ENCODE results near the gene POC1A.
"Not testable (repeated sequence)": the region's sequence is repeated elsewhere in the genome, so short reads cannot be mapped to it uniquely, and the experiment has no call there.

Gene POC1A

DNA sequence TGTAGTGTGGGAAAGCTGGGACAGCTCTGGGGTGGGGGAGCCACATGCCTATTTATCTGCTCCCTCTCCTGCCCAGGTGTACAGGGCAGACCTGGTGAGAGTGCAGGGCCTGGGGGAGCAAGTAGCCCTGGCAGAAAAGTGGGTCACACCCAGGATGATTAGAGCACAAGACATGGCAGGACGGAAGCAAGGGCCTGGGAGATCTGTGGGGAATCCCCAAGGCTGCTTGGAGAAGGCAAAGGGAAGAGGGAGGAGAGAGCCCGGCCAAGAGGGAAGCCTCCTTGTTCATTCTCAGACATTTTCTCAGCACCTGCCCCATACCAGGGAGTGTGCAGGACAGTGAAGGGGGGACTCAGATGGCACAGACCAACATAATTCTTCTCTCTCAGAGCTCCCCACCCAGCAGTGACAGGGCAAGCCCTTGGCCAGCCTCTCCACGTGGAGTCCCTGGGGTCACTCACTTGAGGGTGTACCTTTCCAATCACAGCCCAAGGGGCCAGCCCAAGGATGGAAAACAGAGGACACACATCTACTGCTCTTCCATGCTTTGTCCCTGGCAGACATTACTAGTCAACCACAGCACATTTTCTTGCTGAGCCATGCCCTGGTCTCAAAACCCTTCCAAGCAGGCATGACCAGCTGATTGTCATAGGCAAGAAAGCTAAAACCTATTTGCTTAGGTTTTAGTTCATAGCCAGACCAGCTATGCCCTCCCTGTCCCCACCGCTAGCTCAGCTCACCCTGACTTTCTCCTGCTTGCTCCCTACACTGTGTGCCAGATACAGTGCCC is 92.9 kb downstream of the POC1A start:
- DNase-seq = no peak

GRCh38 chr3:52059781-52060180 is 94.4 kb downstream of the POC1A start:
- no peak for DNase-seq

DNA sequence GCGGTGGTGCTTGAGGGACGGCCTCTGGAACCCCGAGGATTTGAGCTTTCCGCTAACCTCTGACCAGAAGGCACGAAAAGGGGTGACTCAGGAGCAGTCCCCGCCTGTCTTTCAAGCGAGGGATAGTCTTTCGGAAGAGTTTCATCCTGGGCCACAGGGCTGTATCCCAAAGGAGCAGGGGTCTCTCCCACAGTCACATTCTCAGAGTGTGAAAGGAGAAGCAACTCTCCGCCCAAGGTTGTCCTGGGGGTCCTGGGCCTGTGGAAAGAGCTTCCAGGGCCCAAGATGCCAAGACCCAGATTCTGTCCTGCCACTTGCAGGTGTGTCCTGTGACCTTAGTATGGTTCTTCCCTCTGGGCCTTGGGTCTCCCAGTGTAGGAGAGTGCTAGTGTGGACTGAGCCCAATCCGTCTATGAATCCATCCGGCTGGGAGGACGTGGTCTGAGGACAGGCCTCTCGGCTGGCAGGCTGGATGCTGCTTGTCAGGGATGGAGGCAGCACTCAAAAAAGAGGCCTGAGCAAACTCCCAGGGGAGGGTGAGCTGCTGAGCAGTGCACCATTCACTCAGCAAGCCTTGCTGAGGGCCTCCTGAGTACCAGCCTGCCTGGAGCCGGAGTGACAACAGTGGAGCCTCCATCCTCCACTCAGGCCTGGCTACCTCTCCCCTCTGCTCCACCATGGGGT is 96.3 kb downstream of the POC1A start:
- DNase-seq = no peak

GRCh38 chr3:52056968-52057811 is 97.0 kb downstream of the POC1A start:
- peak; percentile 100 for DNase-seq

DNA sequence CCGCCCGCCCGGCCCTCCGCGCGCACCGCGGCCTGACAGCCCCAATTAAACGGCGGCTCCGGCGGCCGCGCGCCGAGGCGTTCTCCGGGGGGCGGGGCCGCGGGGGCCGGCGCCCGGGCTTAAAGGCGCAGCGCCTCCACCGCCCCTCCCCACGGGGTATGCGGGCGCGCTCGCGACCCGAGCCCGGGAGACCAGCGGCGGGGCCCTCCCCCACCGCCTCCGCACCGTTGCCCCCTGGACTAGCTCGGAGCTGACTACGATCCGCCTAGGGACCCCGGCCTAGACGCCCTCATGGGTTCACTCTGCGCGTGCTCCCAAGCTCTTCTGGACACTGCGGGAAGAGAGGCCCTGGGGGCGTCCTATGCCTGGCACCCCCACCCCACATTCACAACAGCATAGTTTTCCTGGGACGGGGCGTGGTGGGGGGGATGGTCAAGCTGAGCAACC is 97.7 kb downstream of the POC1A start, which contains the start of gene DUSP7:
Gene DUSP7 (minus strand): TSS at position 51 of the 447 bp plus-strand sequence. CDS start 205 bp downstream, outside the sequence.
- peak; percentile 76 for DNase-seq

GRCh38 chr3:52055537-52056351 is 98.5 kb downstream of the POC1A start:
- peak; percentile 76 for DNase-seq

DNA sequence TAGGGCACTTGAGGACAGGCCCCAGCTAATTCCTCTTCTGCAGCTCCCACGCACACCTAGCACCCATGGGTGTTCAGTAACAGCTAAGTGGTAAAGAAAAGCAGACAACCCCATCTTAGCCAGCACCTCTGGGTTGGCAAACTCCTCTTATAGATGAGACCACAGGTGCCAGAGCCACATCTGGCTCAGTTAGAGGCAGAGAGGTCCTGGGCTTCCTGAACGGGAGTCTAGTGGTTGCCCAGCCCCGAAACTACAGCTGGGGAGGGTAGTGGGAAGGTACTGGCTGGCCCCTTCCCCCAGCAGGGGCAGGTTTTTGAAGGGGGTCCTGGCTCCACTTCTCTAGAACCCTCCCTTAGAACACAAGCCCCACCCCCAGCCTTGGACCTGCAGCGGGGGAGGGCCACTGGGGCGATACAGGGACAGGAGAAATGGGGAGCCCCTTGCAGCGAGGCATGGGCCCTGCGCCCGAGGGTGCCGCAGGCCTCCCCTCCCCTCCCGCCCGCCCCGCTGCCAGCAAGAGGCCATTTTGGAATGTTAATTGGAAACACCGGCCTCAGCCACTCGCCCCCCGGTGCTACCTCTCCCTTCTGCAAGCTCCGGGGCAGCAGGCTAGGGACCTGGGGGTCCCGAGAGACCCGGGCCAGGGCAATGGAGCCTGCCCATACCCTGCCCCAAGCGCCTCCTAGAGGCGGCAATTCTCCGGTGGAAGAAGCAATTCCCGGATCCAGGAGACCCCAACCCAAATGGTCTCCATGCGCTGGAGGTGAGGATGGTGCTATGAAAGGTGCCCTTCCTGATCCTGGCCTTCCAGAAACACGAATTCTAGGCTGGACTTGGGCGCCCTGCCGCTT is 99.3 kb downstream of the POC1A start:
- DNase-seq = peak; percentile 41

DNA sequence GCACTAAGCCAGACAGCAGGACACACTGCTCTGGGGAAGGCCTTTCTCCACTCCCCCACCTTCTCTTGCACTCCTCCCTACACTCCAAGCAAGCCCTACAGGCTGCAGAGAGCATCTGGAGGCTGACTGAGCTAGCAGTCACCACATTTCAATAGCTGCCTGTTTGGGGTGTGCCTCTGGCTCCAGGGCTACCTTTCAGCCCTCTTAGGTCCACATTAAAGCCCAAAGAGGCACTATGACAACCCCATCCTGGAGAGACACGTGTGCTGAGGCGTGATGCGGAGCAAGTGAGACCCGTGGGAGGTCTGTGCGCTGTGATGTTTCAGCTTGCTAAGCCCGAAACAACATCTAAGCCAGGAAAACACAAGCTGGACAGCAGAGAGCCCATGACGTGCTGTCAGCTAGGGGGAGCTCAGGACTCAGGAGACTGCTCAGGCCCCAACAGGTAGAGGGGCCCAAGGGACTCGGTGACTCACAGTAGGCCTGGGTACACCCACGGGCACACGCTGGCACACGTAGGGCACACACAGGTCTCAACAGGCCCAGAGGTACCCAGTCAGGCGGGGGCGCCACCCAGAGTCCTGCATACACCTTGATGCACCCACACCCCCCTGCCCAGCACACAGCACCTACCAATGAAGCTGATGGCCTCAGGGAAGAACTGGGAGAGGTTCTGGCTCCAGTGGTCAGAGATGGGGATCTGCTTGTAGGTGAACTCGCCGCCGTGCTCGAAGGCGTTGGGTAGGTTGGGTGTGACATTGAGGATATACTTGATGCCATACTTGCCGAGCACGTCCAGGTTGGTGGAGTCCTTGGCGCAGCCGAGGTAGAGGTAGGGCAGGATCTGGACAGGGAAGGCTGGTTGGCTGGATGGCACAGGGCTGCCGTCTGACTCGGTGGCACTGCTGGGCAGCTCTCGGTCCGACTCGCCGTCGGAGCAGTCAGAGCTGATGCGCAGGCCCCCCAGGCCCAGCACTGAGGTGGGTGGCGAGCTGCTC is 100.6 kb downstream of the POC1A start:
- DNase-seq = peak; percentile 43

GRCh38 chr3:52052831-52053306 is 101.4 kb downstream of the POC1A start:
- DNase-seq = peak; percentile 79

DNA sequence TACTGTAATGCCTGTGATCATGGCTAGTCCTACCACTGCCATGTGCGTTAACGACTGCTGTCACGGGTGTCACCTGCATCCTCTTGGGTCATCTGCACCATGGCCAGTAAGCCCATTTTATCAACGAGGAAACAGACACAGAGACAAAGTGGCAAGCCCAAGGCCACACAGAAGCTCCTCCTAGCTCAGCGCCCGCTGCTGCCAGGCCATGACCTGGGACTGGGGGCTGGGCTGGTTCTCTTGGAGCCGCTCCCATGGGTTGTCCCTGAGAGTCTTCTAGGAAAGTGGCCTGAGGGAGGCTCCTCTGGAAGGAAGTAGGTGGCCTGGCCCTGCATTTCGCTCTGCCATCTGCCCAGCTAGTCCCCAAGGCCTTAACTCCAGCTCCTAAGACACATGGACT is 102.8 kb downstream of the POC1A start:
- no peak for DNase-seq

DNA sequence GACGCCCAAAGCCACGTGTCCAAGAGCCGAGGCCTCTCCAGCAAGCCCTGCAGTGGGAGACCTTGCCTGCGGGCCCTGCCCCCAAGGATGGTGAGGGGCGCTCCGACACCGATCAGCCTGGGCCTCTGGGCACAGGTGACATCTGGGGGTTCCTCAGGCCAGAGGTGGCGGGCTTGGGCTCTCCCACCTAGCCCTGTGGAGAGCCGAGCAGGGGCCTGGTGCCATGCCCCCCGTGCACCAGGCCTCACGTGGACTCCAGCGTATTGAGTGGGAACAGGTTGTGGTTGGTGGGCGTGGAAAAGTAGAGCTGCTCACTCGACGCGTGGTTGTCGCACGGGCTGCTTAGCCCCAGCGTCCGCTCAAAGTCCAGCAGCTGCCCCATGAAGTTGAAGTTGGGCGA is 103.7 kb downstream of the POC1A start:
- no peak for DNase-seq

GRCh38 chr3:52049503-52049902 is 104.7 kb downstream of the POC1A start:
- no peak for DNase-seq

GRCh38 chr3:52047295-52047960 is 106.8 kb downstream of the POC1A start:
- DNase-seq = no peak

- no peak for DNase-seq
Measured at GRCh38 chr3:52046902-52047239, 107.4 kb downstream of the POC1A start.

DNA sequence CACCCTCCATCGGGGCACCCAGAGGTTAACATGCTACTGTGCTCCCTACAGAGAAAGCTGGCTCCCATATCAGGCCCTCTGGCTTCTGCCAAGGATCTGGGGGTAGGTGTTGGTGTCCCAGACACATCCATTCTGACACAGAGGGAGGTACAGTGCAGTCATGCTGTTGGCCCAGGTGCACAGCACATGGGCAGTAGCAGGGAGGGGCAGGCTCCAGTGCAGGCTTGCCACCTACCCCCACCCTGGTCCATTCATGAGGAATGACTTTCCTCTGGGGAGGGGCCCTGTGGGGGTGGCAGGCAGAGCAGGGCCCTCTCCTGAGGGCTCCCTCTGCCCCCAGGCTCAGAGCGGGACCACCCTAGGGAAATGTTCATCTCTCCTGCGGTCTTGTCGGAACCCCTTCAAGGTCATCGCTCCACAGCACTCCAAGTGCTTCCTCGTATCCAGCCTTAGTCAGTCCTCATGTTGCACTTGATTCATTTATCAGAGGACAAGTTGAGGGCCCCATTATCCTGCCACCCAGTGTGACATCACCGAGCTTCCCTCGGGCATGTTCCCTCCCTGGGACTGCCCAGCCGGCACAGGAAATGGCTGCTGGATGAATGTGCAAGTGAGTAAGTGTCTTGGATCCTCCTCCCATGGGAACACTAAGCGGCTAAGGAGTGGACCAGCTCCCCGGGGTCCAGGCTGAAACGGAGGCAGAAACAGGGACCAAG is 107.9 kb downstream of the POC1A start:
- DNase-seq = no peak

DNA sequence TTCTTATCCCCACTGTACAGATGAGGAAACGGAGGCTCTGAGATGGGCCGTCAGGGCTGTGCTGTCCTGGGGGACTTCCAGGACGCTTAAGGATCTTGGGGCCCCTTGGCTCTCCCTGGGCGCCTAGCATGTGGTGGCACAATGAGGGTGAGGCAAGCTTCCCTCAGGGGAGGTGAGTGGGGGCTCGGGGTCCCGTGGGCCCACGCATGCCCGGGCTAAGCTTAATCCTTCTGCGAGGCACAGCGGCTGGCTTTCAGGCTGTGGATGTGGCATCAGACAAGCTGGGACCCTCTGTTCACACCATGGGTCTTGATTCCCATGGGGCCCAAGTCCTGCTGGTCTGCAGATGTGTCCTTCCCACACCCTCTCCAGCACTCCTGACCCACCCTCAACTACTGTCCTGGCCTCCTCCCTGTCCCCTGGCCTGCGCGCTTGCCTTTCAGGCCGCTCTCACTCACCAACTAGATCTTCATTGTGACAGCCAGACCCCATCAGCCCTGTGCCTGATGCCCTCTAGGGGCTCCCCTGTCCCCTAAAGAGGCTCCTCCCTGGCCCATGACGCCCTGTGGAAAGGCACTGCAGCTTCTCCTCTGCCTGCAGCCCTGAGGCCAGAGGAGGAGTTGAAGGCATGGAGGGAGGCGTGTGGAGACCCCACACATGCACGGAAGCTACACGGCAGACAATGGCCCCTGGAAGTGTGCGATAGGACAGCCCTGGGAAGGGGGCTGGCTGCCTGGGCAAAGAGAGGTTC is 109.2 kb downstream of the POC1A start:
- DNase-seq = peak; percentile 41

DNA sequence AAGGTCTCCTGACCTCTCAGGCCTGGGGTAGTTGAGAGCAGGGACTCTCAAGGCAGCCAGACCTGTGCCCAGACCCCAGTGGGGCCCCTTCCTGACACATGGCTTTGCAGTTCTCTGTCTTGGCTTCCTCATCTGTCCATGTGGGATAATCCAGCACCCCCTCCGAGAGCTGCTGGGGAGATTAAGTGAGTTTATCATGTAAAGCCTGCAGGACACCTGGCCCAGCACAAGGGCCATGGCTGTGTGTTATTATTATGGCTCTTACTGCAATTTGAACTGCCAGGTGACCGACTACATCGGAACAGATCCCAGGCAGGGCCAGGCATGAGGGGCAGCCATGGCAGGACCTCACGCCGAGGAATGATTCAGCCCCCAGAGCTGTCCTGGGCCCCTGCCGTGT is 110.5 kb downstream of the POC1A start:
- DNase-seq = no peak

- DNase-seq = not testable (repeated sequence)
Measured at GRCh38 chr3:52043039-52043438, 111.2 kb downstream of the POC1A start.

Data from hematopoietic multipotent progenitor cell treated with erythropoietin and hydrocortisone succinate and interleukin-3 and kit ligand, for 6 days (in vitro differentiated cells).